Forelimb muscle (tissue), 1 donor: ENCODE results near the gene CRX. TPM values are rescaled to one million over a fixed set of nuclear protein-coding genes. Genes with fewer than 3 reads are reported as not detected.
"Not testable (repeated sequence)": the region's sequence is repeated elsewhere in the genome, so short reads cannot be mapped to it uniquely, and the experiment has no call there.

Experiments
- DNase-seq: peaks from one replicate; pipeline ENCODE4 v3.0.0-alpha.2; 2013; ENCODE audit warnings: low read depth
- polyA plus RNA-seq: library from polyadenylated mRNA; unstranded; fragments of 120-200 nt; gene quantifications from one replicate; pipeline ENCODE4 v1.2.1, GENCODE V29; 2013; ENCODE audit not compliant: insufficient read length

CRX gene
- polyA plus RNA-seq, 1 donor: 0.05 TPM

DNA sequence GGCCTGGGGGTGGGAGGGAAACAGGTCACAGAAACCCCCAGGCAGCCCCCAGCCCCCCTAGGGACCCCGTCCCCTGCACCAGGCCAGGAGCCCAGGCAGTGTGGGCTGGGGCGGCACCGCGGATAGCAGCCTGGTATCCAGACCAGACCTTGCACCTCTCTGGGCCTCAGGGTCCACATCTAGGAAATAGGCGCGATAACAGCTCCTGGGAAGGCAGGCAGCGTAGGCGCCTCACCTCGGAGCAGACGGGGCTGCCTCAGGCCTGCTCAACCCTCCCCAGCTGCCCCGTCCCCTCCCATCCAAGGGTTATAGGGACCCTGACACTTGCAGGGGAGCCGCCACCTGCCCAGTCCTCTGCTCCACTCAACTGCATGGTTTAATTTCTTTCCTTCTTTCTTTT lies 18.1 kb upstream of the CRX start:
- DNase-seq: not testable (repeated sequence)

DNA sequence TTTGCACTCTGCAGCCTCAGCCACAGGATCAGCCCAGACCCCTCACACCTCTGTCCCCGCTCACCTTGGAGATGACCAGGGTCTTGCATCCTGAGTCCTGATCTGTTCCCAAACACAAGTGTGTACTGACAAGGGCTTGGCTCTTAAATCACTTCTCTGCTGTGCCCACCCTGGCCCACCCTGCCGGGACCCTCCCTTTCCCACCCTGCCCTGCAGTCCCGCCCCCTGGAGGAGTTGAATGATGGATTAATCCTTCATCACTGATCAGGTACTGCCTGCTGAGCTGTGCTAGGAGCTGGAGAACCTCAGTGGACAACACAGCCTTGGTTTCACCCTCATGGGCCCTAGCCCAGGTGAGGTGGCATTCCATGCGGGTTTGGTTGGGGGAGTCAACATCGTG lies 17.3 kb upstream of the CRX start, which contains the start of gene TPRX1:
Gene TPRX1 (minus strand): TSS at position 101 of the 400 bp plus-strand sequence. CDS start 12 bp downstream, at position 89.
- DNase-seq: not testable (repeated sequence)

DNA sequence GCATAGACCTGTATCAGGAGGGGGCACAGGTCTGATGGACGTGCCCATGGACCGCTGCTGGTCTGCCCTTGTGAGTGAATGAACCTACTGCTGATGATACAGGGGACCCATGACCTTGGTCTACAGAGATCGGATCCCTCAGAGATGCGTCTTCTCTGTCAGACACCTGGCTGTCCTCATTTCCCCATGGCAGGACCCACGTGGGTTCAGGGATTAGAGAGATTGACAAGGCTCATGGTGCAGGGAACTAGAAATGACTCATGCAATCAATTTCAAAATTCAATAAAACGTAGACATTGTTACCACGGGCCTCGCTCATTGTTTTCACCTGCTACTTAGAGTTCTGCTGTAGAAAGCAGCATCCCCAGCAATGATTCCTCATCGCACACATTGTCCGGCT lies 16.4 kb upstream of the CRX start:
- no peak for DNase-seq

DNA sequence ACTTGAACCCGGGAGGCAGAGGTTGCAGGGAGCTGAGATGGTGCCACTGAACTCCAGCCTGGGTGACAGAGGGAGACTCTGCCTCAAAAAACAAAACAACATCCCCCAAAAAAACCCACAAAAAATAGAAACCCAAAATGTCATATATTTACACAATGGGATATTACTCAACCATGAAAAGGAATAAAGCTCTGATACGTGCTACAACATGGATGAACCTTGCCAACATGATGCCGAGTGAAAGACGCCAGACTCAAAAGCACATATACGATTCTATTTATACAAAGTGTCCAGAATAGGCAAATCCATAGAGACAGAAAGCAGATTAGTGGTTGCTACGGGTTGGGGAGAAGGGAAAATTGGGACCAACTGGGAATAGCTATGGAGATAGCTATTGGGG lies 15.3 kb upstream of the CRX start:
- DNase-seq: no peak

DNA sequence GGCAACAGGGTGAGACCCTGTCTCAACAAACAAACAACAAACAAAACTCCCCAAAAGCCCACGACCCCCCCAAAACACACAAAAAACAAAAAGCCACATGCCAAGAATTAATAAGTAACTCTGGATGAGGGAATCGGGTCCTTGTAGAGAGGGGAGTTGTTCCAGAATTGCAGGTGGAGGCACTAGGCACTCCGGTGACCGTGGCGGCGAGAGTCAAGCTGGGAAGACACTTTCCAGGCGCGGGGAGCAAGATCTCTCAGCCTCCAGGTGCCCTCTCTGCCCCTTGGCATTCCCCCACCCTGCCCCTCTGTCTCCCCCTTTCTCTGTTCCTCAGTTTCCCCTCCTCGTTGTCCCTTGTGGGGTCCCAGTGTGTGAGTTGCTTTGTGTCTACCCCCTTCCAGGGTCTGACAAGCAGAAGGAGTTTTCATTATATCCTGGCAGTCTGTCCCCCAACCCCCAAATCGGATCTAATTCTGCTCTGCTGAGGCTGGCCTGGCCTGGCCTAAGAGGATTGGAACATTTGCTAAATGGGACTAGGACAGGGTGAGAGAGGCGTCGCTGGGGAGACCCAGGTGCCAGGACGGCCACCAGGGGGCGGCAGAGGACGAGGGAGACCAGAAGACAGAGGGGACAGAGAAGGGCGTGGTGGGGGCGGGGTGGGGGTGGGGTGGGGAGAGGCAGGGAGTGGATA lies 8.3 kb upstream of the CRX start:
- no peak for DNase-seq

DNA sequence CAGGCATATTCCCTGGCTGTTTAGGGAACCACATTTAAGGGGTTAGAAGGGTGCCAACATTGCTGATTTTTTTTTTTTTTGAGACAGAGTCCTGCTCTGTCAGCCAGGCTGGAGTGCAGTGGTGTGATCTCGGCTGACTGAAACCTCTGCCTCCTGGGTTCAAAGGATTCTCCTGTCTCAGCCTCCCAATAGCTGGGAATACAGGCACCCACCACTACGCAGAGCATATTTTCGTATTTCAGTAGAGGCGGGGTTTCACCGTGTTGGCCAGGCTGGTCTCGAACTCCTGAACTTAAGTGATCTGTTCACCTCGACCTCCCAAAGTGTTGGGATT lies 7.8 kb upstream of the CRX start:
- no peak for DNase-seq

DNA sequence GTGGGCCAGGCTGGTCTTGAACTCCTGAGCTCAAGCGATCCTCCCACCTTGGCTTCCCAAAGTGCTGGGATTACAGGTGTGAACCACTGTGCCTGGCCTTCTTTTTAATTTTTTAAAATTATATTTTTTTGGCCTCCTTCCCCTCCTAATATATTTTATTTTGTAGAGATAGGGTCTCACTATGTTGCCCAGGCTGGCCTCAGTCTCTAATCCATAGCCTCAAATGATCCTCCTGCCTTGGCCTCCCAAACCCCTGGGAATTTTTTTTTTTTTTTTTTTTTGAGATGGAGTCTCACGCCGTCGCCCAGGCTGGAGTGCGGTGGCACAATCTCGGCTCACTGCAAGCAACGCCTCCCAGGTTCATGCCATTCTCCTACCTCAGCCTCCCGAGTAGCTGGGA lies 5.5 kb upstream of the CRX start:
- not testable (repeated sequence) for DNase-seq

DNA sequence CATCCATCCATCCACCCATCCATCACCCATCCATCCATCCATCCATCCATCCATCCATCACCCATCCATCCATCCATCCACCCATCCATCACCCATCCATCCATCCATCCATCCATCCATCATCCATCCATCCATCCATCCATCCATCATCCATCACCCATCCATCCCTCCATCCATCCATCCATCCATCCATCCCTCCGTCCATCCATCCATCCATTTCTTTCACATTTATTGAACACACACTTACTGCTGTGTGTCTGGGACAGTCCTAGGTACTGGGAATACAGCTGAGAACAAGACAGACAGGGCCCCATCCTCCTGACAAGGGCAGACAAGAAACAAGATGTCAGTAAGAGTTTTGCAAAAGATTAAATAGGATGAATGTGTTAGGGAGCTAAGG lies 3.5 kb upstream of the CRX start:
- DNase-seq: not testable (repeated sequence)

DNA sequence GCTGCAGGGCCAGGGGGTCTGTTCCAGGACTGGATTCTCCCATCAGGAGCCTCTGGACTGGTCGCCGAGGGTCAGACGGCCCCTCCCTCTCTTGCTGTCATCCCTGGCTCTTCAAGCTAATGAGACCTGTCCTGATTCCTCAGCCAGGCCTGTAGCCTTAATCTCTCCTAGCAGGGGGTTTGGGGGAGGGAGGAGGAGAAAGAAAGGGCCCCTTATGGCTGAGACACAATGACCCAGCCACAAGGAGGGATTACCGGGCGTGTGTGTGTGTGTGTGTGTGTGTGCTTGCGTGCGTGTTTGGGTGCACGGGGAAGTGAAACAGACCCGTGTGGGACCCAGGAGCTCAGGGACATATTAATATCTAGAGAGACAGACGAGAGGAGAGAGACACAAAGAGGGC lies 1.9 kb upstream of the CRX start:
- no peak for DNase-seq

DNA sequence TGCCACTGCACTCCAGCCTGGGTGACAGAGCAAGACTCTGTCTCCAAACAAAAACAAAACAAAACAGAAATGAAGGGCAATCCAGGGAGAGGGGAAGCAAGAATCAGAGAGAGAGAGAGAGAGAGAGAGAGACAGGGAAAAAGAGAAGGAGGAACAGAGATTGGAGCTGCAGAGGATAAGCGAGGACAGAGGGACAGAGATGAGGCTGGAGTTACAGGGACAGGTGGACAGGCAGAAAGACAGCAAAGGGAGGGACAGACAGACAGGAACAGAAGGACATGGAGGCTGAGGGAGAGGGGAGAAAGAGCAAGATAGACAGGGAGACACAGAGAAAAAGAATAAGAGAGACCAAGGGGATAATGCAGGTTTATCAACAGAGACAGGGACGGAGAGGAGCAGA lies 1.3 kb upstream of the CRX start:
- no peak for DNase-seq

DNA sequence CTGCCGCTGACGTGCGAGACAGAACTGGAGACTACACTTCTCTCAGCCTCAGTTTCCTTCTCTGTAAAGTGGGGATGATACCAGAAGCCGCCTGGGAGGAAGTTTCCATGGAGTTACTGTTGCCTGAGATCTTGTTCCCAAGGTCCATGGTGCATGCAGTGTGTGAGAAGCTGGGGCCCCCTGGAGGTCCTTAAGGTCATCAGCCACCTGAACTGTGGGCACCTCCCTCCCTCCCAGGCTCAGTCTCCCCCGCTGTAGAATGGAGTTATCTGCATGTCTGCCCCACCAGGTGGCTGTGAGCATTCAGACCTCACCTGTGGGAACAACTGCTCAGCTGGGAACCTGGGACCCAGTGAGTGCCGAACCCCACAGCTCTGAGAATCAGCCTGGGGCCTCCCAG lies 2.7 kb downstream of the CRX start:
- DNase-seq: no peak

DNA sequence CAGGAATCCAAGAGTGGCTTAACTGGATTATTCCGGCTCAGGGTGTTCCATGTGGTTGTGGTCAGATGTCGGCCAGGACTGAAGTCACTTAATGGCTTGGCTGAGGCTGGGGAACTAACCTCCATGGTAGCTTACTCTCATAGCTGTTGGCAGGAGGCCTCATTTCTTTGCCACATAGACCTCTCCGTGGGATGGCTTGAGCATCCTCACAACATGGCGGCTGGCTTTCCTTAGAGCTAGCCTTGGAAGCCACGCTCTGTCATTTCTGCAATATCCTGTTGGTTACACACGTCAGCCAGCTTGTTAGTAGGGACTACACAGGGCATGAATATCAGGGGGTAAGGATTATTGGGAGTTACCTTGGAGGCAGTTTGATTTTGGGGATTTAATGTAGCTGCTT lies 5.1 kb downstream of the CRX start:
- DNase-seq: no peak

DNA sequence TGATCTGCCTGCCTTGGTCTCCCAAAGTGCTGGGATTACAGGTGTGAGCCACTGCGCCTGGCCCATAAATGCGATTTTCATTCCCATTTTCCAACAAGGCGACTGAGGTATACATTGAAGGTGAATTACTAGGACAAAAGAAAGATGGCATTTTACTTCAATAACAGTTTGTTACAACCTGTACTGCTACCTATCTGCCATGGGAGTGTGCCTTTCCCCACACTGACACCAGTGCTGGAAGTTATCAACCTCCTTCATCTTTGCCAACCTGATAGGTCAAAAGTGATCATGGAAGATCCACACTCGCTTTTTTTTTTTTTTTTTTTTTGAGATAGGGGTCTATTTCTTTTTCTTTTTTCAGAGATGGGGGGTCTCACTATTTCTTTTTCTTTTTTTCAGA lies 11.0 kb downstream of the CRX start:
- no peak for DNase-seq

DNA sequence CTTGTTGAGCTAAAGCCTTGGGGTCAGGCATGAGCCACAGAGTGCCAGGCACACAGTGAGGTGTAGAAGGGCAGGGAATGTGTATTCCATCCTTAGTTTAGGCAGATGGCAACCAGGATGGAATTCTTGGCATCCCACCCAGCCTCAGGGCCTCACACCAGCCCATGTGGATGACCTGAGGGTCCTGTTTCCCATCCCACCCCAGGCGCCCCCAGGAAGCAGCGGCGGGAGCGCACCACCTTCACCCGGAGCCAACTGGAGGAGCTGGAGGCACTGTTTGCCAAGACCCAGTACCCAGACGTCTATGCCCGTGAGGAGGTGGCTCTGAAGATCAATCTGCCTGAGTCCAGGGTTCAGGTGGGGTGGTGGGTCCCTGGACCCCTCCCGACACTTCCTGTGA lies 14.3 kb downstream of the CRX start:
- no peak for DNase-seq

DNA sequence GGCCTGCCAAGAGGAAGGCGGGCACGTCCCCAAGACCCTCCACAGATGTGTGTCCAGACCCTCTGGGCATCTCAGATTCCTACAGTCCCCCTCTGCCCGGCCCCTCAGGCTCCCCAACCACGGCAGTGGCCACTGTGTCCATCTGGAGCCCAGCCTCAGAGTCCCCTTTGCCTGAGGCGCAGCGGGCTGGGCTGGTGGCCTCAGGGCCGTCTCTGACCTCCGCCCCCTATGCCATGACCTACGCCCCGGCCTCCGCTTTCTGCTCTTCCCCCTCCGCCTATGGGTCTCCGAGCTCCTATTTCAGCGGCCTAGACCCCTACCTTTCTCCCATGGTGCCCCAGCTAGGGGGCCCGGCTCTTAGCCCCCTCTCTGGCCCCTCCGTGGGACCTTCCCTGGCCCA lies 17.7 kb downstream of the CRX start:
- no peak for DNase-seq

DNA sequence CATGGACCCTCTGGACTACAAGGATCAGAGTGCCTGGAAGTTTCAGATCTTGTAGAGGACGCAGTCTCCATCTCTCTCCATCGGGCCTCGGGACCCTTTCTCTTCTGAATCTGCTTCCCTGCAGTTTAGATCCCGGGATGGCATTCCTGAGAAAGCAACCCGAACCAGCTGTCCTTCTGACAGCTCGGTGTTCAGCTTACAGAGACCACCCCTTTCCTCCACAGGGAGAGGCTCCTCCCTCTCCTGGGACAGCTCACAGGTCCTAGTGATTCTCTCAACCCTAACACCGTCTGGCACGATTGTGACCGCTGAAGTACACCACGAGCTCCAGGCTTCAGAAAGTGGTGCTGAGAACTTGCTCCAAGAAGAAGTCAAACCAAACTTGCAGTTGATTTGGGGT lies 18.2 kb downstream of the CRX start:
- DNase-seq: no peak

DNA sequence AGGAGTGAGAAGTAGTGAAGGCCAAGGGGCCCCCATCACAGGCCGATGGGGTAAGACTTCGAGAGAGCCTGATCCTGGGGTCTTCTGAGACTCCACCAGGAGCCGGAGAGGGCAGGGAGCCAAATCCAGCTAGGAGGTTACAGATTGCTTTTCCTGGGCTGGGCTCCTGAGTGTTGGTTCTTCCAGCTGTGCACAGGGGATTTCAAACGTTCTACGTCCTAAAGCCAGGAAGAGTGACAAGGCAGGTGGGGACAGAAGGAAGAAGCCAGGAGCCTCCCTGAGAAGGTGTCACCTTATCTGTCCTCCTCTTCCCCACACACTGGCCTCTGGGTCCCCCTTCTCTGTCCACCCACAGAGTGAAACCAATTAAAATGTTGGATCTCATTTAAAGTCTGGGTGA lies 21.2 kb downstream of the CRX start:
- DNase-seq: no peak

DNA sequence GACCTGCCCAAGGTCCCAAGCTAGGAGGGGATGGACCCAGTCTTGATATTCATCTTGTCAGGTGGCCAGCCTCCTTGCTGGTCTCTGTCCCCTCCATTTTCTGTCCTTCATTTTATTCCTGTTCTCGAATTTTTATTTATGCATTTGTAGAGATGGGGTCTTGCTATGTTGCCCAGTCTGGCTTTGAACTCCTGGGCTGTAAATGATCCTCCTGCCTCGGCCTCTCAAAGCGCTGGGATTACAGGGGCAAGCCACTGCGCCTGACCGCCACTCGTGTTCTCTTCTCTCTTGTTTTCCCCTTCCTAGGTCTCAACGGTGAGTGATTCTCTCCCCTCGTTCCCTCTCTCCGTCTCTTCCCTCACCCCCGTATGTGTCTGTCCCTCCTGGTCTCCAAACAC lies 26.7 kb downstream of the CRX start:
- no peak for DNase-seq

DNA sequence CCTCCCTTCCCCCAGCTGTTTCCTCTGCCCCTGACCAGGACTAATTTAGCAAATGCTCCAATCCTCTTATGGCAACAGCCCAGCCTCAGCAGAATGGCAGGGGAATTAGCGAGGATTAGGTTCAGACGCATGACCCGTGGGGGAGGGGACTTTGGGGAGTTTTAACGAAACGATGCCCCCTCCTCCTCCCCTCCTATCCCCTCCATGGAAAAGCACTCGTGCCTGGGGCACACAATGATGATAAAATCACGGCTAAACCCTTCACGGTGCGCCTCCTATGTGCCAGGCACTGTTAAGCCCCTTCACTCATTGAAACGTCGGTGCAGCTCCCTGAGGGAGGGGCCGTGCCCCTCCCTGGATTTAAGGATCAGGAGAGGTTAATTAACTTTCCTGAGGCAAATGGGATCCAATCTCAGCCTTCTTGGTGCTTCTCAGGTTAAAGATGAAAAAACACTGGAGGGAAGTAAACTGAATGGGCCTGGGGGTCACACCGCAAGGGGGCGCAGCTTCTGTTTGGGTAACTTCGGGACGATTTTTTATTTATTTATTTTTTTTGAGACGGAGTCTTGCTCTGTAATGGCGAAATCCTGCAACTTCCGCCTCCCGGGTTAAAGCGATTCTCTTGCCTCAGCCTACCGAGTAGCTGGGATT lies 27.2 kb downstream of the CRX start:
- no peak for DNase-seq

DNA sequence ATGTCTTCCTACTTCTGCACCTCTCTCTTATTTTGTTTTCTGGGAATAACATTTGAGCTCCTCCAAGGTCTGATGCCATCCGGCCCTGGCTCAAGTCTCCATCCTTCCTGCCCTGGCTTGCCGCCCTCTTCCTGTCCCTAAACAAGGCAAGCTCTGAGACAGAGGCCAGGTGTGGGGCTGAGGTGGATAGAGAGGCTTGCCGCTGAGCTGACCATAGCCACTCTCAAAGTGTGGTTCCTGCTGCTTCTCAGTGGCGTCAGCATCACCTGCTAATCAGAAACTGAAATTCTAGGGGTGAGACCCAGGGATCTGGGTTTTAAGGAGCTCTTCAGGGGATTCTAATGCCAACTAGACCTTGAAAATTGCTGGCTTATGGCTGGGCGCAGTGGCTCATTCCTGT lies 31.3 kb downstream of the CRX start:
- no peak for DNase-seq

DNA sequence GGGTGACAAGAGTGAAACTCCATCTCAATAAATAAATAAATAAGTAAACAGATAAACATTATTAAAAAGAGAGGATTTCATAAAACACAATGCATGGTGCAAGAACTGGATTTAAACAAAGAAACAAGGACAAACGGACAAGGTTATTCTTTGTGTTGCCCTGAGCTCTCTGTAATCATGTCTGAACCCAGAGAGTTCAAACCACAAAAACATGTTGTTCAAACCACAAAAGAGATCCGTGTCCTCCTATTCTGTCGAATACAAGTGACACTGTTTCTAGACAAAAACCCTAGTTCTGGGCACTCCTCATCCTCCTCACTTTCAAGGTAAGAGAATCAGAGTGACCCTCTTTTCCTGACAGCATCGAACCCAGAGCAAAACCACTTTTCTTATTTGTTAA lies 32.7 kb downstream of the CRX start:
- no peak for DNase-seq

DNA sequence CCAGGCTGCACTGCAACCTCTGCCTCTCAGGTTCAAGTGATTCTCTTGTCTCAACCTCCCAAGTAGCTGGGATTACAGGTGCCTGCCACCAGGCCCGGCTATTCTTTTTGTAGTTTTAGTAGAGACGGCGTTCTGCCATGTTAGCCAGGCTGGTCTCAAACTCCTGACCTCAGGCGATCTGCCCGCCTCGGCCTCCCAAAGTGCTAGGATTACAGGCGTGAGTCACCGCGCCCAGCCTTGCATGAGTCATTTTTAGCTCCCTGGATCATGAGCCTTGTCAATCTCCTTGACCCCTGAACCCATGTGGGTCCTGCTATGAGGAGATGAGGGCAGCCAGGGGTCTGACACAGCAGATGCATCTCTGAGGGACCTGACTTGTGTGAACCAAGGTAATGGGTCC lies 36.5 kb downstream of the CRX start:
- DNase-seq: not testable (repeated sequence)

DNA sequence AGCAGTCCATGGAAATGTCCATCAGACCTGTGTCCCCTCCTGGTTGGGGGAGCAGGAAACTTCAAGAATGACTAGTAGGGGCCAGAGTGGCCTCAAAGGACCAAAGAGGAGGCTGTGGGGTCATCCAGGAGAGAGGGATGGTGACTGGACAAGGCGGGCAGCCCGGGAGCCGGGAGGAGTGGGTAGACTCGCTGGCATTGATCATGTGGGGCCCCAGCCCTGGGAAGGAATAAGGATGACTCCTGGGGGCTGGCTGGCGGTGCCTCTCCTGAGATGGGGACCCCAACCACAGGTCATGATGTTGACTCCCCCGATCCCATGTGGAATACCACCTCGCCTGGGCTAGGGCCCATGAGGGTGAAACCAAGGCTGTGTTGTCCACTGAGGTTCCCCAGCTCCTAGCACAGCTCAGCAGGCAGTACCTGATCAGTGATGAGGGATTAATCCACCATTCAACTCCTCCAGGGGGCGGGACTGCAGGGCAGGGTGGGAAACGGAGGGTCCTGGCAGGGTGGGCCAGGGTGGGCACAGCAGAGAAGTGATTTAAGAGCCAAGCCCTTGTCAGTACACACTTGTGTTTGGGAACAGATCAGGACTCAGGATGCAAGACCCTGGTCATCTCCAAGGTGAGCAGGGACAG lies 37.0 kb downstream of the CRX start, which contains the start of gene TPRX2:
Gene TPRX2 (plus strand): TSS at position 590 of the 640 bp plus-strand sequence. CDS start 12 bp downstream, at position 602.
- DNase-seq: not testable (repeated sequence)
